A673 (cell line): ENCODE measurements around the gene SUCLA2.

Source experiments
- EZH2 ChIP-seq: fragments of 200-600 bp; sonication (generic); IDR thresholded peaks from 2 replicates; pipeline ENCODE4 v1.6.1; 2017; ENCODE audit warnings: borderline replicate concordance, low read depth, mild to moderate bottlenecking, mixed read lengths, antibody characterized with exemption, low read length; ENCODE audit not compliant: poor library complexity, severe bottlenecking
- TF ChIP-seq, protein P1 (sequence below): fragments of 300-800, 200-600 bp; sonication (generic); conservative IDR thresholded peaks from 2 replicates; pipeline ENCODE4 v1.5.1; 2017; ENCODE audit warnings: low read depth, mild to moderate bottlenecking, antibody characterized with exemption, low read length, moderate library complexity, mixed read lengths

DNA sequence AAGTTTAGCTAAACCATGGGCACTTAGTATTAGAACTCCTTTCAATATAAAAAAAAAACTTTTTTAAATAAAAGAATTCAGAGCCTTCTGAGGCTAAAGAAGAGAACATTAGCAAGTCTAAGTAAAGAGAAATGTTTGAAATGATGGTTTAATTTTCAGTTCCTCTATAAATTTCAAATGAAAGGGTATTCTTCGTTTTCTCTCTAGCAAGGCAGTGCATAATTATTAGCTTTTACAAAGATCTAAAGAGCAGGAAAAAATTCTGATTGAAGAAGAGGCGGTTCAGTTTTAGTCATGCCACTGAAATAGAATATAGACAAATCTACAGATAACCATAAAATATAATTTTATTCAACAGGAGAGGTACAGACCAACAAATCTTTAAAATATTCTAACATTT lies 18.0 kb downstream of the SUCLA2 start:
- TF ChIP-seq, protein P1, sequence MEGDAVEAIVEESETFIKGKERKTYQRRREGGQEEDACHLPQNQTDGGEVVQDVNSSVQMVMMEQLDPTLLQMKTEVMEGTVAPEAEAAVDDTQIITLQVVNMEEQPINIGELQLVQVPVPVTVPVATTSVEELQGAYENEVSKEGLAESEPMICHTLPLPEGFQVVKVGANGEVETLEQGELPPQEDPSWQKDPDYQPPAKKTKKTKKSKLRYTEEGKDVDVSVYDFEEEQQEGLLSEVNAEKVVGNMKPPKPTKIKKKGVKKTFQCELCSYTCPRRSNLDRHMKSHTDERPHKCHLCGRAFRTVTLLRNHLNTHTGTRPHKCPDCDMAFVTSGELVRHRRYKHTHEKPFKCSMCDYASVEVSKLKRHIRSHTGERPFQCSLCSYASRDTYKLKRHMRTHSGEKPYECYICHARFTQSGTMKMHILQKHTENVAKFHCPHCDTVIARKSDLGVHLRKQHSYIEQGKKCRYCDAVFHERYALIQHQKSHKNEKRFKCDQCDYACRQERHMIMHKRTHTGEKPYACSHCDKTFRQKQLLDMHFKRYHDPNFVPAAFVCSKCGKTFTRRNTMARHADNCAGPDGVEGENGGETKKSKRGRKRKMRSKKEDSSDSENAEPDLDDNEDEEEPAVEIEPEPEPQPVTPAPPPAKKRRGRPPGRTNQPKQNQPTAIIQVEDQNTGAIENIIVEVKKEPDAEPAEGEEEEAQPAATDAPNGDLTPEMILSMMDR: no peak
- no peak for TF ChIP-seq EZH2
